H1 (cell line): ENCODE results near the gene MCOLN3. TPM values are rescaled to one million over a fixed set of nuclear protein-coding genes. Genes with fewer than 3 reads are reported as not detected.

ENCODE experiments used
- CTCF ChIA-PET: fragments of 300-600 bp; sonication (Branson Sonifier 250); formaldehyde crosslinking; loops from one replicate; lab custom pipeline; 2021; ENCODE audit not compliant: partially characterized antibody; lab: Charles Lee
- POLR2A ChIA-PET: fragments of 300-600 bp; sonication (Branson Sonifier 250); formaldehyde crosslinking; loops from one replicate; lab custom pipeline; 2021; ENCODE audit warnings: inconsistent platforms; ENCODE audit not compliant: partially characterized antibody; lab: Charles Lee
- DNase-seq, 2 experiments: peaks; one replicate each; pipeline versions ENCODE4 v3.0.0 to v3.0.0-alpha.2; 2010 to 2022; ENCODE audit warnings: low spot score in 2 of 2, low read depth in 1 of 2, mixed read lengths in 1 of 2
- FAIRE-seq: peaks from 2 replicates; lab custom pipeline; 2011; peaks lifted over from hg19 to GRCh38; lab: Jason Lieb, UNC
- H2AFZ ChIP-seq: 2 replicates; pipeline ENCODE4 v1.8.1; 2012; ENCODE audit warnings: low read length, inconsistent platforms
- H2AK5ac ChIP-seq: 2 replicates; pipeline ENCODE4 v1.6.1; 2013; ENCODE audit warnings: low read depth, low read length
- H2BK120ac ChIP-seq: replicated peaks from 2 replicates; pipeline ENCODE3; 2013; ENCODE audit warnings: low read depth, low read length, inconsistent platforms
- H2BK12ac ChIP-seq: 2 replicates; pipeline ENCODE4 v1.6.1; 2013; ENCODE audit warnings: low read depth, low read length
- H2BK15ac ChIP-seq: 2 replicates; pipeline ENCODE4 v1.6.1; 2013; ENCODE audit warnings: low read length
- H2BK20ac ChIP-seq: 2 replicates; pipeline ENCODE4 v1.6.1; 2013; ENCODE audit warnings: low read length
- H2BK5ac ChIP-seq: 2 replicates; pipeline ENCODE4 v1.6.1; 2013; ENCODE audit warnings: low read depth, low read length
- H3K14ac ChIP-seq: 2 replicates; pipeline ENCODE4 v1.6.1; 2013; ENCODE audit warnings: inconsistent platforms; ENCODE audit not compliant: insufficient read length
- H3K18ac ChIP-seq: 2 replicates; pipeline ENCODE4 v1.6.1; 2013; ENCODE audit warnings: low read length; ENCODE audit errors: extremely low read depth
- H3K23ac ChIP-seq: 2 replicates; pipeline ENCODE4 v1.6.1; 2013; ENCODE audit warnings: inconsistent platforms; ENCODE audit not compliant: insufficient read length
- H3K23me2 ChIP-seq: 2 replicates; pipeline ENCODE4 v1.6.1; 2013; ENCODE audit warnings: low read depth, low read length
- H3K27ac ChIP-seq: 2 replicates; pipeline ENCODE4 v1.6.1; 2011; ENCODE audit warnings: low read depth, low read length, inconsistent platforms
- H3K27me3 ChIP-seq, 4 experiments: replicated peaks in 1 of 4; 1 replicate in 1 of 4; 2 replicates in 3 of 4; pipeline versions ENCODE4 v1.6.1 to v1.8.1; 2011 to 2013; ENCODE audit warnings: low read length in 3 of 4, mild to moderate bottlenecking in 3 of 4, inconsistent platforms in 2 of 4, mixed read lengths in 2 of 4, moderate library complexity in 1 of 4; ENCODE audit not compliant: control insufficient read depth in 3 of 4, insufficient read depth in 3 of 4; ENCODE audit errors: extremely low read depth in 1 of 4
- H3K36me3 ChIP-seq, 4 experiments: 2 replicates each; pipeline versions ENCODE4 v1.6.1 to v1.8.1; 2011 to 2013; ENCODE audit warnings: mild to moderate bottlenecking in 4 of 4, low read length in 3 of 4, moderate library complexity in 2 of 4, control low read depth in 1 of 4, inconsistent platforms in 1 of 4; ENCODE audit not compliant: insufficient read depth in 4 of 4, control insufficient read depth in 2 of 4
- H3K4ac ChIP-seq: replicated peaks from 2 replicates; pipeline ENCODE3; 2013; ENCODE audit warnings: low read length, low read depth, mixed read lengths, inconsistent platforms; ENCODE audit not compliant: insufficient read length
- H3K4me1 ChIP-seq, 4 experiments: replicated peaks in 1 of 4; 1 replicate in 1 of 4; 2 replicates in 3 of 4; pipeline versions ENCODE4 v1.6.1 to v1.8.1; 2011 to 2013; ENCODE audit warnings: low read length in 3 of 4, inconsistent platforms in 2 of 4, mixed read lengths in 1 of 4; ENCODE audit not compliant: insufficient read depth in 4 of 4, control insufficient read depth in 3 of 4
- H3K4me2 ChIP-seq, 2 experiments: 2 replicates each; pipeline versions ENCODE4 v1.6.1 to v1.8.1; 2011 to 2013; ENCODE audit warnings: low read depth in 2 of 2, low read length in 2 of 2, control low read depth in 1 of 2, inconsistent platforms in 1 of 2, mild to moderate bottlenecking in 1 of 2; ENCODE audit not compliant: insufficient read depth in 1 of 2
- H3K4me3 ChIP-seq, 4 experiments: fragments of 200-600, 300-600 bp in 1 of 4; sonication (generic), shearing (Covaris generic), sonication (Bioruptor Twin) in 1 of 4; 2 replicates each; pipeline versions ENCODE4 v1.5.1 to v1.8.1; 2011 to 2016; ENCODE audit warnings: low read length in 4 of 4, low read depth in 3 of 4, control low read depth in 2 of 4, inconsistent platforms in 2 of 4, mild to moderate bottlenecking in 2 of 4, mixed read lengths in 1 of 4, moderate library complexity in 1 of 4; ENCODE audit not compliant: insufficient read depth in 2 of 4; ENCODE audit errors: extremely low read depth in 1 of 4
- H3K56ac ChIP-seq: replicated peaks from 2 replicates; pipeline ENCODE3; 2013; ENCODE audit warnings: low read depth, mild to moderate bottlenecking, mixed read lengths, low read length, inconsistent platforms; ENCODE audit not compliant: insufficient read length
- H3K79me1 ChIP-seq: 2 replicates; pipeline ENCODE4 v1.6.1; 2013; ENCODE audit warnings: low read depth, low read length, control low read depth
- H3K79me2 ChIP-seq, 2 experiments: 2 replicates each; pipeline versions ENCODE4 v1.6.1 to v1.8.1; 2012 to 2013; ENCODE audit warnings: low read length in 2 of 2, mild to moderate bottlenecking in 2 of 2, inconsistent platforms in 1 of 2; ENCODE audit not compliant: insufficient read depth in 2 of 2, control insufficient read depth in 1 of 2
- H3K9ac ChIP-seq, 4 experiments: replicated peaks in 1 of 4; 1 replicate in 1 of 4; 2 replicates in 3 of 4; pipeline versions ENCODE4 v1.6.1 to v1.8.1; 2011 to 2013; ENCODE audit warnings: low read depth in 3 of 4, low read length in 3 of 4, control low read depth in 2 of 4, mild to moderate bottlenecking in 2 of 4, moderate library complexity in 2 of 4, inconsistent platforms in 1 of 4; ENCODE audit errors: extremely low read depth in 1 of 4
- H3K9me3 ChIP-seq, 2 experiments: 2 replicates each; pipeline versions ENCODE4 v1.6.1 to v1.8.1; 2012 to 2013; ENCODE audit warnings: mild to moderate bottlenecking in 2 of 2, moderate library complexity in 2 of 2, control low read depth in 1 of 2, inconsistent platforms in 1 of 2, low read depth in 1 of 2, low read length in 1 of 2, mixed read lengths in 1 of 2; ENCODE audit not compliant: insufficient read depth in 2 of 2
- H4K20me1 ChIP-seq, 2 experiments: replicated peaks in 1 of 2; 2 replicates each; pipeline versions ENCODE3 to v1.8.1; 2011 to 2013; ENCODE audit warnings: inconsistent platforms in 2 of 2, low read length in 2 of 2, mild to moderate bottlenecking in 1 of 2; ENCODE audit not compliant: insufficient read depth in 2 of 2, control insufficient read depth in 1 of 2
- H4K5ac ChIP-seq: 2 replicates; pipeline ENCODE4 v1.6.1; 2013; ENCODE audit warnings: low read length, low read depth, mixed read lengths, inconsistent platforms; ENCODE audit not compliant: insufficient read length
- H4K8ac ChIP-seq: 2 replicates; pipeline ENCODE4 v1.8.0; 2013; ENCODE audit warnings: mild to moderate bottlenecking, moderate library complexity, low read length, inconsistent platforms; ENCODE audit not compliant: insufficient read depth; ENCODE audit errors: extremely low read depth
- H4K91ac ChIP-seq: replicated peaks from 2 replicates; pipeline ENCODE3; 2013; ENCODE audit warnings: low read length, mixed read lengths, inconsistent platforms; ENCODE audit not compliant: insufficient read length
- ASH2L ChIP-seq: fragments of 200-600, 300-600 bp; sonication (generic); IDR thresholded peaks from one replicate; pipeline ENCODE4 v1.7.1; 2017; ENCODE audit warnings: low read length
- BRCA1 ChIP-seq: IDR thresholded peaks from 2 replicates; pipeline ENCODE4 v1.6.1; 2012; ENCODE audit warnings: low read depth, low read length, improper control_type of control experiment
- CHD1 ChIP-seq: IDR thresholded peaks from 2 replicates; pipeline ENCODE4 v1.6.1; 2012; ENCODE audit warnings: low read depth, low read length, improper control_type of control experiment
- CHD2 ChIP-seq: IDR thresholded peaks from 2 replicates; pipeline ENCODE4 v1.6.1; 2012; ENCODE audit warnings: low read length, improper control_type of control experiment
- EP300 ChIP-seq, 2 experiments: IDR thresholded peaks; 1 replicate in 1 of 2; 2 replicates in 1 of 2; pipeline ENCODE4 v1.6.1; 2011 to 2012; ENCODE audit warnings: low read depth in 2 of 2, low read length in 2 of 2, mild to moderate bottlenecking in 2 of 2, borderline replicate concordance in 1 of 2, inconsistent platforms in 1 of 2, moderate library complexity in 1 of 2
- KDM1A ChIP-seq: fragments of 200-600, 300-600 bp; sonication (generic); IDR thresholded peaks from 2 replicates; pipeline ENCODE4 v1.7.1; 2016; ENCODE audit warnings: mild to moderate bottlenecking, low read length, borderline replicate concordance
- MAFK ChIP-seq: IDR thresholded peaks from 2 replicates; pipeline ENCODE4 v1.6.1; 2012; ENCODE audit warnings: low read depth, mild to moderate bottlenecking, improper control_type of control experiment, low read length
- PHF8 ChIP-seq: fragments of 200-600 bp; sonication (generic); conservative IDR thresholded peaks from 2 replicates; pipeline ENCODE4 v1.7.1; 2012; ENCODE audit warnings: low read depth, mild to moderate bottlenecking, inconsistent platforms, low read length, moderate library complexity
- POLR2AphosphoS5 ChIP-seq: IDR thresholded peaks from 2 replicates; pipeline ENCODE4 v1.6.1; 2011; ENCODE audit warnings: low read depth, low read length
- RAD21 ChIP-seq, 2 experiments: IDR thresholded peaks in 1 of 2; conservative IDR thresholded peaks in 1 of 2; 2 replicates each; pipeline ENCODE4 v1.6.1; 2011; ENCODE audit warnings: low read depth in 2 of 2, low read length in 2 of 2, improper control_type of control experiment in 1 of 2, inconsistent platforms in 1 of 2, mild to moderate bottlenecking in 1 of 2, moderate library complexity in 1 of 2
- TAF7 ChIP-seq: optimal IDR thresholded peaks from 2 replicates; pipeline ENCODE3; 2011; ENCODE audit warnings: low read depth, mild to moderate bottlenecking, inconsistent platforms, low read length, moderate library complexity, borderline replicate concordance
- ZNF274 ChIP-seq: IDR thresholded peaks from 2 replicates; pipeline ENCODE4 v1.7.0; 2012; ENCODE audit warnings: low read length, borderline replicate concordance; ENCODE audit errors: extremely low read depth
- WGBS, 2 experiments: shearing (Covaris generic) in 1 of 2; methylation state at CpG; one replicate each; pipeline versions ENCODE4 v1.1.6 to v1.1.7; 2013 to 2015; ENCODE audit warnings: low lambda C conversion rate in 2 of 2, mixed read lengths in 2 of 2, inconsistent platforms in 1 of 2, low coverage in 1 of 2, missing lambda C conversion rate in 1 of 2; ENCODE audit not compliant: insufficient replicate concordance in 2 of 2, insufficient coverage in 1 of 2, insufficient read length in 1 of 2; ENCODE audit errors: extremely low coverage in 1 of 2, missing lambda C conversion rate in 1 of 2; 5-methylcytosine and 5-hydroxymethylcytosine counted together
- polyA plus RNA-seq, 7 experiments: library from polyadenylated mRNA; depleted of rRNA in 3 of 7; stranded (reverse) in 5 of 7; unstranded in 2 of 7; fragments of >200 nt in 5 of 7; fragments of 200-250 nt in 2 of 7; gene quantifications; 1 replicate in 5 of 7; 2 replicates in 1 of 7; 4 replicates in 1 of 7; pipeline versions ENCODE4 v1.2.1 to v1.2.3, GENCODE V29; 2011 to 2013; ENCODE audit warnings: missing spikeins in 2 of 7, mixed read lengths in 2 of 7
- total RNA-seq: library from RNA; stranded (reverse); fragmentation: NEBNext Ultra II Directional; extraction: Animal tissue kit (Norgen Biotek cat#: 25700); gene quantifications from 2 replicates; pipeline ENCODE4 v1.2.1, GENCODE V29; 2021

The MCOLN3 gene
- total and polyA plus RNA-seq, 2 of the 8 experiments (the other 6 are each of a cell fraction or from before 2014, with no cell fraction given): 3.8 to 4.9 TPM

GRCh38 chr1:85025940-85026339, 22.4 kb downstream of the MCOLN3 start:
- Histone ChIP-seq H2BK20ac (no peak overlapping the region), H3K27me3 (no peaks in the 10 kb centered on the region), H3K18ac (no peak overlapping the region), H3K9me3 (no peaks in the 10 kb centered on the region), H3K23ac (no peak overlapping the region), H4K5ac (no peak overlapping the region), H2BK5ac (no peak overlapping the region), H3K23me2 (no peaks in the 10 kb centered on the region), H4K20me1 (no peaks in the 10 kb centered on the region), H3K14ac (no peak overlapping the region), H2BK120ac (no peak overlapping the region), H2BK12ac (no peak overlapping the region), H2AFZ (no peak overlapping the region), H3K79me2 (no peaks in the 10 kb centered on the region), H4K8ac (no peak overlapping the region), H2AK5ac (no peak overlapping the region), H3K79me1 (no peaks in the 10 kb centered on the region; the same call in 1 of the 2 replicates), H3K4me1 (no peaks in the 10 kb centered on the region), H3K4me3 (no peak overlapping the region), H4K91ac (no peak overlapping the region), H3K27ac (no peak overlapping the region), H3K4me2 (no peak overlapping the region), H2BK15ac (no peak overlapping the region)
- ChIA-PET POLR2A (no interaction called here), CTCF (interaction anchor here (1.2 to 6.1 kb wide), 2 partner anchors 23 to 81 kb away, joined by 4 to 122 read pairs; no protein-coding TSS in a partner anchor)
- no peak for DNase-seq
- no peak for TF ChIP-seq EP300 (IDR thresholded peaks at IDR 0.05; ENCODE audit: borderline replicate concordance in 1 of 2, low read depth in 2 of 2, low read length in 2 of 2)
- TF ChIP-seq RAD21 (IDR thresholded peaks at IDR 0.05 in 1 of 2, conservative IDR thresholded peaks at IDR 0.05 in 1 of 2; ENCODE audit: low read depth in 2 of 2, low read length in 2 of 2): no peak
- no peak for TF ChIP-seq POLR2AphosphoS5
- TF ChIP-seq CHD1: no peak
- no peak for TF ChIP-seq BRCA1
- TF ChIP-seq CHD2: no peak
- no peak for TF ChIP-seq ASH2L
- TF ChIP-seq PHF8: no peak
- no peak for TF ChIP-seq TAF7
- TF ChIP-seq MAFK: no peak
- TF ChIP-seq ZNF274: no peak
- TF ChIP-seq KDM1A: no peak
- TF ChIP-seq, all 59 proteins: peak for 0
- FAIRE-seq: no peak
- no peak overlapping the region for H3K56ac ChIP-seq
- 75% methylated on average over 1 of the region's 1 CpG; no CpG with 5 or more reads in 1 of the 2 experiments for WGBS, 2 experiments
- no peak overlapping the region for H3K9ac ChIP-seq
- no peaks in the 10 kb centered on the region; a peak in 1 of 8 replicates for H3K36me3 ChIP-seq
- no peak overlapping the region for H3K4ac ChIP-seq
